ENCODE results near the gene BSCL2.
"Not testable (repeated sequence)": the region's sequence is repeated elsewhere in the genome, so short reads cannot be mapped to it uniquely, and the experiment has no call there.

Gene BSCL2

DNA sequence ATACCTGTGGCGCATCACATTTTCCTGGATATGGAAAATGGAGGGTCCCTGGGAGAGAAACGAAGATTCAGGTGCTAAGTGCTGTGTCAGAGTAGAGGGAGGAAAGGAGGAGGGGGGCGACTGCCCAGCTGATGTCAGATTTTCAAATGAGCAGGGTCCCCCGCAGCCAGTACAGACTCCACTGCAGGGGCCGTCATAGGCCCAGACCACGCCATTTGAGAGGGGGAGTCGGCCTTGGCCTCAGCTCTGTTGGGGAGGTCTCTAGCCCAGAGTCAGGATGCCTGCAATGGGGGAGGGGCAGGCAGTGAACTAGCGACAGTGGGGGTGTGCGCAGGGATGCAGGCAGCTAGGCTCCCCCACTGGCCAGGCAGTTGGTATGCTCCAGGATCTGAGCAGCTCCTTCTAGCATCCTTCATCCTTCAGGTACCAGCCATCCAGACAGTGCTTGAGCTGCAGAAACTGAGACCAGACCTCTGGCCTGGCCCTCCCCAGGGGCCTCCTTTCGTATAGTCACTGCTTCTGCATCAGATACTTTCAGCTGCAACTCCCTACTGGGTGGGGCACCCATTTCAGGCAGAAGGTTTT, at the start of gene BSCL2, which contains the start of gene GNG3:
Gene BSCL2, minus strand, starts transcription at position 148 of the 585 bp plus-strand sequence. CDS start 229 bp downstream, outside the sequence.
Gene GNG3, plus strand, starts transcription at position 400 of the 585 bp plus-strand sequence. CDS start 620 bp downstream, outside the sequence.
- no peak for DNase-seq

- DNase-seq, result no peak
Observed at GRCh38 chr11:62755086-62755615, 47.9 kb upstream of the BSCL2 start.

GRCh38 chr11:62753736-62754603, 46.7 kb upstream of the BSCL2 start, which contains the start of gene ZBTB3:
Gene ZBTB3 (minus strand): TSS chr11:62754160. CDS start chr11:62753664, 496 bp downstream.
- DNase-seq, result peak; percentile 100

GRCh38 chr11:62752994-62753735, 45.9 kb upstream of the BSCL2 start:
- DNase-seq, result no peak

GRCh38 chr11:62752177-62752785, 45.1 kb upstream of the BSCL2 start:
- no peak for DNase-seq

GRCh38 chr11:62749931-62750330, 42.7 kb upstream of the BSCL2 start:
- not testable (repeated sequence) for DNase-seq

- no peak for DNase-seq
Observed at GRCh38 chr11:62747475-62748160, 40.4 kb upstream of the BSCL2 start.

GRCh38 chr11:62737196-62737595, 30.0 kb upstream of the BSCL2 start:
- DNase-seq, result no peak

DNA sequence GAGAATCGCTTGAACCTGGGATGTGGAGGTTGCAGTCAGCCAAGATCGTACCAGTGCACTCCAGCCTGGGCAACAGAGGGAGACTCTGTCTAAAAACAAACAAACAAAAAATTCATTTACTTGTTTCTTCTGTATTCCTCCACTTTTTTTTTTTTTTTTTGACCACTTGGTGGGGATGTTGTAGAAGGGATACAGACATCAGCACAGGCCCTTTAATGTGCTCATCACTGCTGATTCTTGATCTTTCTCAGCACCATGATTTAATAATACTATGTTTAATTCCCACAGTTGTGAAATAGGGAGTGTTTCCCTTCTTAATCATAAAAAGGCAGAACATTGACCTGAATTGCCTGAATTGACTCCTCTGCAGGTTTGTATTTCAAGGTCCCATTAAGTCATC, 25.6 kb upstream of the BSCL2 start:
- peak; percentile 48 for DNase-seq

DNA sequence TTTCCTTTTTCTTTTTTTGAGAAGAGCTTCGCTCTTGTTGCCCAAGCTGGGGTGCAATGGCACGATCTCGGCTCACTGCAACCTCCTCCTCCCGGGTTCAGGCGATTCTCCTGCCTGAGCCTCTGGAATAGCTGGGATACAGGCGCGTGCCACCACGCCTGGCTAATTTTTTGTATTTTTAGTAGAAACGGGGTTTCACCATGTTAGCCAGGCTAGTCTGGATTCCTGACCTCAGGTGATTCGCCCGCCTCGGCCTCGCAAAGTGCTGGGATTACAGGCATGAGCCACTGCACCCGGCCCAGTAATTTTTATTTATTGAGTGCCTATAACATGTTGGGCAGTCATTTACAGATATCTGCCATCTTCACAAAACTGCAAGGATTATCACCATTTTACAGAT, 22.9 kb upstream of the BSCL2 start:
- DNase-seq, result not testable (repeated sequence)

DNA sequence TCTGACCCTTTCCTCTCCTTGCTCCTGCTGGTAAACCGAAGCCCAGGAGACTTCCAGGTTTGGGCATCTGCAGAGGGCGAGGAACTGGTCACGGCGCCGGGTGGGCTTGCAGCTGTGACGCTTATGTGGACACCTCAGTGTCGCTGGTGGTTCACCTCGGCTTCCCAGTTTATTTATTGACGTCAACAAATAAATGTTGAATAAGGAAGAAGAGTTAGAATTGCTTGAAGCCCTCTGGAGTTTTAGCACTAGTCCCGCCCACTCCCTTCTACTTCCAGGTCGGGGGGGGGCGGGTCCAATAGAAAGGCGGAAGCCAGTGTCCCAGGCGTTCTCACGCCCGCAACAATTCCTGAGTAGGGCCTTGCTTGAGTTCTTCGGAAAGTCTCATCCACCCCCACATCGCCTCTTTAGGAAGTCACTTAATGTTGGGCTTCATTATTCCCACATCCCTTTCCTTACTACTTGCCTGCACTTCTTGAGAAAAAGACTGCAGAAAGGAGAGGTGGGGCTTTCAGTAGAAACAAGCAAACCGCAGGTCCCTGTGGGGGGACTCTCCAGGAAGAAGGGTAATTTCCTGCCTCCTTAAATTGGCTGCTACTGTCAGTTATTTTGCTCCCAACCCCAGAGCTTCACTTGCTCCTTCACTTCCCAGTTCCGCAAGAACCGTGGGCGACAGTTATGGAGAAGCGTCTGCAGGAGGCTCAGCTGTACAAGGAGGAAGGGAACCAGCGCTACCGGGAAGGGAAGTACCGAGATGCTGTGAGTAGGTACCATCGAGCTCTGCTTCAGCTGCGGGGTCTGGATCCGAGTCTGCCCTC, 21.2 kb upstream of the BSCL2 start, which contains the start of gene TTC9C:
Gene TTC9C, plus strand, starts transcription at position 316 of the 818 bp plus-strand sequence. Its CDS starts 363 bp downstream, at position 679.
- peak; percentile 95 for DNase-seq

GRCh38 chr11:62727872-62728170, 20.6 kb upstream of the BSCL2 start:
- DNase-seq, result peak; percentile 99

DNA sequence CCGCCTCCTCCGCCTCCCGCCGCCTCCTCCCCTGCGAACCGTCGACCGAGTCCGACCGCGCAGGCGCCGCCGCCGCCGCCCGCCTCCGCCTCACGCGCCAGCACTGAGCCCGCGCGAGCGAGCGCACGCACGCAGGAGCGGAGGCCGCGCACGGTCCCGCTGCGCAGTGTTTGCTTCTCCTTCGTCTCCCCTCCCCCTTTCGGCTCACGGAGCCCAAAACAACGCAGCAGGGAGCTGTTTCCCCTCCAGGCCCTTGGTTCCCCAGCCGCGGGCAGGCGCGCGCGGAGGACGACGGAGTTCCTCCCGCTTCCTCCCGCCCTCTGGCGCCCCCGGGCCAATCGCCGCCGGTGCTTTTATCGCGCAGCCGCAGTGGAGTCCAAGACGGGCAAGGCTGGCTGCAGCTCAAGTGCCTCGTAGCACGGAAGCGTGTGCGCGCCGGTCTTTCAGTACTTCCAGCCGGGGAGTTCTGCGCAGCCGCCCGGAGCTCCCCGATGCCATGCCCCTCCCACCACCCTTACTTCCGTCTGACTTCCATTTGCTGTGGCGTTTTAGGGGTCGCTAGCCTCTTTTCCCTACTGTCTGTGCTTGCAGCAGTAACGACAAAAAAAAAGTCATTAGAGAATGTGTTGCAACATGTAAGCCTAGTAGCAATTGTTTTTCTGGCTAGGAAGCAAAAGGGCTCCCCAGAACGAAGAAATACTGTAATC, 20.1 kb upstream of the BSCL2 start, which contains the start of gene HNRNPUL2:
Gene HNRNPUL2, minus strand, starts transcription at position 293 of the 707 bp plus-strand sequence. CDS start 301 bp downstream, outside the sequence.
- peak; percentile 100 for DNase-seq

DNA sequence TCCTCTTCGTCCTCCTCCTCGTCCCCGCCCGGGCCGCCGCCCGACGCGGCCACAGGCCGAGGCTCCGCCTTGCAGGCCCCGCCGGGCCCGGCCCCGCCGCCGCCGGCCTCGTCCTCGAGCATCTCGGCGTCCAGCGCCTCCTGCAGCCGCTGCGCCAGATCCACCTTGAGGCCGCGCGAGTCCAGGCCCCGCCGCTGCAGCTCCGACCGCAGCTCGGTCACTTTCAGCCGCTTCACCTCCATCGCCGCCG, 19.6 kb upstream of the BSCL2 start:
- no peak for DNase-seq

GRCh38 chr11:62726156-62726914, 19.1 kb upstream of the BSCL2 start:
- peak; percentile 60 for DNase-seq

DNA sequence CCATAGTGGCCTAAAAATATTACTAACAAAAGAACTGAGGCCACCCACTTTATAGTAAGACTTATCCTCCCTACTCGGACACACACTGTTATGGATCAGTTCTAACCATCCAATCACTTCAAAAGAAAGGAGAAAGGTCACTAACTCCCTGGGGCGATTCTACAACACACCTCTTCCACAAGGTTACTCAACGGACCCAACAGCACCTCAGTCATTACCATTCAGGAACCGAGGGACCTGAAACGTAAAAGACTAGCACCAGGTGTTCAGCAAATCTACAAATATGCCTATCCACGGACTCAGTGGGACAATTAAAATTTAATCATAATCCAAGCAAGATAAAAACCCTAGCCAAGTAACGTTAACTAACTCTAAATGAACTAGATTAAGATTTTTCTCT, 18.4 kb upstream of the BSCL2 start:
- DNase-seq, result peak; percentile 33

GRCh38 chr11:62724171-62724570, 16.9 kb upstream of the BSCL2 start:
- no peak for DNase-seq

- no peak for DNase-seq
Observed at GRCh38 chr11:62721994-62722393, 14.8 kb upstream of the BSCL2 start.

- no peak for DNase-seq
Observed at GRCh38 chr11:62719302-62719978, 12.2 kb upstream of the BSCL2 start.
